ENCODE results near the gene CLEC4G.

GRCh38 chr19:7763696-7764095, 31.8 kb upstream of the CLEC4G start:
- TF ChIP-seq CTCF (IDR thresholded peaks at IDR 0.05; ENCODE audit: low read depth, low read length, poor library complexity, severe bottlenecking) (no peak), EZH2phosphoT487 (IDR thresholded peaks at IDR 0.05; ENCODE audit: borderline replicate concordance, low read length) (no peak)
